ENCODE measurements around the gene PTPRM.

GRCh38 chr18:8095947-8096570, 528.9 kb downstream of the PTPRM start:
- TF ChIP-seq CTCF (IDR thresholded peaks at IDR 0.05) (no peak), EP300 (IDR thresholded peaks at IDR 0.05) (no peak), POLR2A (IDR thresholded peaks at IDR 0.05) (no peak)

Data from ovary (tissue), 3 donors.